Ovary (tissue), 9 donors: ENCODE data around the gene CHRND. TPM values are rescaled to one million over a fixed set of nuclear protein-coding genes. Genes with fewer than 3 reads are reported as not detected.
A peak's percentile ranks its signal among the peaks of the same experiment; 100 is the strongest.

Source experiments
- DNase-seq, 5 donors: peaks; one replicate each; pipeline ENCODE4 v3.0.0-alpha.2; 2019 to 2020
- H3K27ac ChIP-seq, 2 donors: fragments of 200-600 bp; one replicate each; pipeline versions ENCODE4 v1.5.1 to v1.8.0; 2019 to 2022
- H3K27me3 ChIP-seq: fragments of 200-600 bp; one replicate; pipeline ENCODE4 v1.8.0; 2022
- H3K36me3 ChIP-seq: fragments of 200-600 bp; sonication (generic); one replicate; pipeline ENCODE4 v1.5.1; 2019
- H3K4me1 ChIP-seq: one replicate; pipeline ENCODE4 v1.8.1; 2013; ENCODE audit warnings: mild to moderate bottlenecking, moderate library complexity; ENCODE audit not compliant: insufficient read depth
- H3K4me3 ChIP-seq: fragments of 200-600 bp; sonication (generic); one replicate; pipeline ENCODE4 v1.5.1; 2017
- H3K9me3 ChIP-seq, 2 donors: fragments of 200-600 bp in 1 of 2; sonication (generic) in 1 of 2; one replicate each; pipeline versions ENCODE4 v1.5.1 to v1.8.1; 2013 to 2019; ENCODE audit warnings: mild to moderate bottlenecking in 1 of 2, moderate library complexity in 1 of 2
- CTCF ChIP-seq, 3 donors: fragments of 450-650 bp in 2 of 3; fragments of 200-600 bp in 1 of 3; IDR thresholded peaks; one replicate each; pipeline versions ENCODE4 v1.5.1 to v1.8.0; 2016 to 2022; ENCODE audit warnings: antibody characterized with exemption in 3 of 3, mild to moderate bottlenecking in 1 of 3
- EP300 ChIP-seq: sonication (generic); formaldehyde crosslinking; IDR thresholded peaks from one replicate; pipeline ENCODE4 v1.6.1; 2017; ENCODE audit warnings: antibody characterized with exemption
- POLR2A ChIP-seq: fragments of 450-650 bp; IDR thresholded peaks from one replicate; pipeline ENCODE4 v1.6.1; 2017; ENCODE audit warnings: antibody characterized with exemption, mild to moderate bottlenecking, moderate library complexity
- WGBS, 3 donors: extraction: QIAGEN DNeasy Blood & Tissue Kit in 1 of 3; methylation state at CpG; one replicate each; pipeline versions ENCODE4 v1.1.5 to v1.1.7; 2013 to 2017; 5-methylcytosine and 5-hydroxymethylcytosine counted together
- intact Hi-C, 4 donors: fragments of 100-400 bp; cut with DNase I; formaldehyde crosslinking; loops; one replicate each; pipeline versions ENCODE4 v1.11.0 to v1.15.1; 2022 to 2023
- polyA plus RNA-seq, 2 donors: library from polyadenylated mRNA; stranded (reverse); fragments of 200-250 nt in 1 of 2; fragments of 350-450 nt in 1 of 2; fragmentation: Illumina TruSeq in 1 of 2; extraction: RNeasy Lipid Tissue Mini Kit (QIAGEN cat#74804) in 1 of 2; gene quantifications; one replicate each; pipeline ENCODE4 v1.2.3, GENCODE V29; 2013 to 2014
- total RNA-seq, 7 donors: library from RNA; depleted of rRNA in 2 of 7; stranded (reverse); fragments of >200 nt in 2 of 7; fragmentation: NEBNext Ultra II Directional in 3 of 7; extraction: Animal tissue kit (Norgen Biotek cat#: 25700) in 3 of 7; gene quantifications; one replicate each; pipeline versions ENCODE4 v1.1.0 to v1.2.4, GENCODE V29; 2016 to 2023
- donor health status: DM: no; HTN: no; CAD: no; lungs with moderate emphysema.
- donor health status: DM: no; HTN: no; CAD: no.
- donor health status: Bipolar disorder and iron deficiency.
- donor health status: DM: yes; HTN: yes; CAD: no.
- donor health status: DM: no; HTN: no; CAD: no.
- donor health status: DM: yes; HTN: yes; CAD: no.

Gene CHRND
- total and polyA plus RNA-seq, 9 donors: 0.28 to 0.40 TPM; not detected in 7

GRCh38 chr2:232502911-232503808 is 22.8 kb upstream of the CHRND start:
- intact Hi-C loops: no loop called here
- peak; percentile 66 for TF ChIP-seq POLR2A
- no peak for TF ChIP-seq CTCF (IDR thresholded peaks at IDR 0.05)
- peak; percentile 32 for TF ChIP-seq EP300
- Histone ChIP-seq H3K27me3 (no peaks in the 10 kb centered on the region), H3K4me1 (peaks cover 16% of the 10 kb centered on the region), H3K4me3 (peak overlapping the region; percentile 22), H3K9me3 (no peaks in the 10 kb centered on the region), H3K36me3 (no peaks in the 10 kb centered on the region), H3K27ac (peak overlapping the region; percentile 88 to 97)
- 1 to 3% (median 2%) methylated on average over 63 to 75 of the region's 75 CpGs for WGBS, 3 donors
- DNase-seq: peak; percentile 73 to 92 (median 89)

GRCh38 chr2:232503809-232504323 is 22.1 kb upstream of the CHRND start:
- TF ChIP-seq CTCF (IDR thresholded peaks at IDR 0.05) (no peak), POLR2A (no peak), EP300 (no peak)
- H3K4me3 ChIP-seq: no peak overlapping the region
- no peaks in the 10 kb centered on the region for H3K27me3 ChIP-seq
- peak overlapping the region; percentile 88 to 97 for H3K27ac ChIP-seq
- WGBS, 3 donors: 53 to 62% (median 55%) methylated on average over 16 of the region's 16 CpGs
- H3K9me3 ChIP-seq: no peaks in the 10 kb centered on the region
- H3K36me3 ChIP-seq: no peaks in the 10 kb centered on the region
- DNase-seq: peak in 2 of 5 donors; percentile 42 to 44
- peaks cover 16% of the 10 kb centered on the region for H3K4me1 ChIP-seq
- intact Hi-C loops: no loop called here

- TF ChIP-seq POLR2A (no peak), EP300 (no peak), CTCF (IDR thresholded peaks at IDR 0.05) (no peak)
- no peak for DNase-seq
- WGBS, 3 donors: 66 to 95% (median 95%) methylated on average over 2 of the region's 2 CpGs
- peak overlapping the region in 1 of 2 donors; percentile 97 for H3K27ac ChIP-seq
- H3K4me3 ChIP-seq: no peak overlapping the region
- H3K27me3 ChIP-seq: no peaks in the 10 kb centered on the region
- intact Hi-C loops: no loop called here
- peaks cover 16% of the 10 kb centered on the region for H3K4me1 ChIP-seq
- no peaks in the 10 kb centered on the region for H3K36me3 ChIP-seq
- no peaks in the 10 kb centered on the region for H3K9me3 ChIP-seq
These were observed 21.5 kb upstream of the CHRND start for GRCh38 chr2:232504438-232504837.

- 56 to 65% (median 60%) methylated on average over 10 of the region's 10 CpGs for WGBS, 3 donors
- TF ChIP-seq CTCF (IDR thresholded peaks at IDR 0.05) (no peak), POLR2A (no peak), EP300 (no peak)
- H3K4me1 ChIP-seq: peaks cover 11% of the 10 kb centered on the region
- H3K4me3 ChIP-seq: no peak overlapping the region
- H3K27me3 ChIP-seq: no peaks in the 10 kb centered on the region
- H3K9me3 ChIP-seq: no peaks in the 10 kb centered on the region
- no peak overlapping the region for H3K27ac ChIP-seq
- DNase-seq: no peak
- intact Hi-C loops: no loop called here
- no peaks in the 10 kb centered on the region for H3K36me3 ChIP-seq
These were observed 20.1 kb upstream of the CHRND start for GRCh38 chr2:232505856-232506255.
